KBM-7 (cell line): ENCODE results near the gene OR52B2.
"Not testable (repeated sequence)": the region's sequence is repeated elsewhere in the genome, so short reads cannot be mapped to it uniquely, and the experiment has no call there.

Experiments used
- DNase-seq: peaks from one replicate; pipeline ENCODE4 v3.0.0-alpha.2; 2015
- in situ Hi-C: fragments of 300-500 bp; cut with MboI; formaldehyde crosslinking; loops from 2 replicates; pipeline ENCODE4 v1.14.3; 2020; ENCODE audit warnings: low sequenced_read_pairs, low pct_unique_long_range_greater_than_20kb, mixed read lengths

The OR52B2 gene

DNA sequence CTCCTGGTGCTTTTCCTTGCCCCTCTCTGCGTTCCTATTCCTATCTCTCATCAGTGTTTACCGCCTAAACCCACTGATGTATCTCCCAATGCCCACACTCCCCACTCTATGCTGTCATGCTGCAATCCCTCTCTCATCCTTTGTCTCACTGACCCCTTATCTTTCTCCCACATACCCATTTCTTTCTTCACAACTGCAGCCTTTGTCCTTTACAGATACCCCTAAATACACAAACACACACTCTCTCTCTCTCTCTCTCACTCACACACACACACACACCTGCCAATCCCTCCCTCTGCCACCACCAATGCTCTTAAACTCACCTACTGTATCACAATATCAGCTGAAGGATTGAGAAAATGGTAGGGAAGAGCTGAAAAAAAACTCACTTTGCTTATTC lies 5.3 kb upstream of the OR52B2 start:
- in situ Hi-C loops = no loop called here
- DNase-seq = no peak

DNA sequence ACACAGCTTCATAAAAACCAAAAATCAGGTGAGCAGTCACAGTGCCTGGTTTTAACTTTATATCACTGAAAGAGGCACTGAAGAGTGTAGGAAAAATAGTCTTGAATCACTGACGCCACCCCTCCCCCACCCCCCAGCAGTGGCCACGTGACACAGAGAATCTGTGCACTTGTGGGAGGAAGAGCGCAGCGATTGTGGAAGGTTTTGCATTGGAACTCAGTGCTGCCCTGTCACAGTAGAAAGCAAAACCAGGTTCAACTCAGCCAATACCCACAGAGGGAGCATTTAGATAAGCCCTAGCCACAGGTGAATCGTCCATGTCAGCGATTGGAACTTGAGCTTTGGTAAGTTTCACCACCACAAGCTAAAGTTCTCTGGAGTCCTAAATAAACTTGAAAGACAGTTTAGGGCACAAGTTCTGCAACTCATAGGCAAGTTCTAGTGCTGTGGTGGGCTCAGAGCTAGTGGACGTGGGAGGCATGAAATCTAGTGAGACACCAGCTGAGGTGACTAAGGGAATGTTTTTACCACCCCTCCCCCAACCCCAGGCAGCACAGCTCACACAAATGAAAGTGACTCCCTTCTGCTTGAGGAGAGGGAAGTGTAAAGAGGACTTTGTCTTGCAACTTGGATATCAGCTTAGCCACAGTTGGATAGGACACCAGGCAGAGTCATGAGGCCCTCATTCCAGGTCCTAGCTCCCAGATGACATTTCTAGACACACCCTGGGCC lies 13.3 kb downstream of the OR52B2 start:
- in situ Hi-C loops = no loop called here
- DNase-seq = no peak

DNA sequence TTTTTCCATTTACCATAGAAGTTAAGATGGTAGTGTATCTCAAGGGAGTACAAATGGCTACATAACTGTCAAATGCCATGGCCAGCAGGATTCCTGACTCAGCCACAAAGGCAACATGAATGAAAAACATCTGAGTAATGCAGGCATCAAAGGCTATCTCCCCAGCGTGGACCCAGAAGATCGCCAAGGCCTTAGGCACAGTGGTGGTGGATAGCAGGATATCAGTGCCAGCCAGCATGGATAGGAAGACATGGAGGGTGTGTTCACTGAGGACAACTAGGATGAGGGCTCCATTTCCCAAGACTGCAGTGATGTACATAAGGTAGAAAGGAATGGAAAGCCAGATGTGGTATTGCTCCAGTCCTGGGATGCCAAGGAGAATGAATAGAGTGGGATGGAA lies 18.0 kb downstream of the OR52B2 start:
- no peak for DNase-seq
- in situ Hi-C loops = no loop called here

DNA sequence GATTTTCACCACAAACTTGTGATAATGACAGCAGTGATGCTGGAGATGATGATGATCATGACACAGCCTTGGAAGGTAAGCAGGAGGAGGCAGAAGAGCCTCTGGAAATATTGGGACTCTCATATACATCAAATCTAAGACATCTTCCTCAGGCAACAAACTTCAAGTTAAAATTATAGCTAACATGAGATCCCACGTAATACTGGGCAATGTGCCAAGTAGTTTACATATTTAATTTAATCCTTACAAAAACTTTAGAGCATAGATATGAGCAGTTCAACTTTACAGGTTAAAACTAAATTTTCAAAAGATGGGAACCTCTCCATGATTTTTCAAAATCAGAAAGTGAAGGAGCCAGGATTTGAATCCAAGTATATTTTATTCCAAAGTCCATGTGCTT lies 19.0 kb downstream of the OR52B2 start:
- in situ Hi-C loops = no loop called here
- no peak for DNase-seq

DNA sequence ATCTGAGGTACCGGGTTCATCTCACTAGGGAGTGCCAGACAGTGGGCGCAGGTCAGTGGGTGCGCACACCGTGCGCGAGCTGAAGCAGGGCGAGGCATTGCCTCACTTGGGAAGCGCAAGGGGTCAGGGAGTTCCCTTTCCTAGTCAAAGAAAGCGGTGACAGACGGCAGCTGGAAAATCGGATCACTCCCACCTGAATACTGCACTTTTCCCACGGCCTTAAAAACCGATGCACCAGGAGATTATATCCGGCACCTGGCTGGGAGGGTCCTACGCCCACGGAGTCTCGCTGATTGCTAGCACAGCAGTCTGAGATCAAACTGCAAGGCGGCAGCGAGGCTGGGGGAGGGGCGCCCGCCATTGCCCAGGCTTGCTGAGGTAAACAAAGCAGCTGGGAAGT lies 26.4 kb downstream of the OR52B2 start:
- DNase-seq, in situ Hi-C loops: not testable (repeated sequence)

DNA sequence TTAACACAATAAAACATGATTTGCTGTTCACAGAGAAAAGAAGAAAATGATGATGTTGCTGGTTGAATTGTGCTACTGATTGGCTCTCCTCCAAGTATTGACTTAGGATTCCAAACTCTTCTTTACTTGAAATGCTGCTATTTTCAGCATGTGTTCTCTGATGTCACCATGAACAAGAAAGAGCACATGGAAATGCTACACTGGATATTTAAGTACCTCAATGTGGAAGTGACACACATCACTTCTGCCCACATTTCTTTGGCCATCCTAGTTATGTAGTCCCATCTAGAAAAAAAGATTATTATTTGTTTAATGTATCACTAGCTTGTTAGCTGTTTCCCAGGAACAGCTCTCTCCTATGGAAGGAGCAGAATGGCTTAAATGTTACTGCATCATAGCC lies 27.2 kb downstream of the OR52B2 start:
- in situ Hi-C loops = no loop called here
- DNase-seq = no peak

DNA sequence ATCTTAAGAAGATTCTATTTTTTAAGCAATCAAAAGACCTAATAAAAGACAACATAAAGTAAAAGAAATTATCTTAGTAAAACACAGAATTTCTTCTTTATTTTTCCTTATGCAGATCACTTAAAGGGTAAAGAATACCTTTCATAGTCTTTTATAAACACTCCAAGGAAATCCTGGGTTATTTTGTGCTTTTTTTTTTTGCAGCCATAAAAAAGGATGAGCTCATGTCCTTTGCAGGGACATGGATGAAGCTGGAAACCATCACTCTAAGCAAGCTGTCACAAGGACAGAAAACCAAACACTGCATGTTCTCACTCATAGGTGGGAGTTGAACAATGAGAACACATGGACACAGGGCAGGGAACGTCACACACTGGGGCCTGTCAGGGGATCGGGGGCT lies 34.2 kb downstream of the OR52B2 start:
- in situ Hi-C loops = not testable (repeated sequence)

DNA sequence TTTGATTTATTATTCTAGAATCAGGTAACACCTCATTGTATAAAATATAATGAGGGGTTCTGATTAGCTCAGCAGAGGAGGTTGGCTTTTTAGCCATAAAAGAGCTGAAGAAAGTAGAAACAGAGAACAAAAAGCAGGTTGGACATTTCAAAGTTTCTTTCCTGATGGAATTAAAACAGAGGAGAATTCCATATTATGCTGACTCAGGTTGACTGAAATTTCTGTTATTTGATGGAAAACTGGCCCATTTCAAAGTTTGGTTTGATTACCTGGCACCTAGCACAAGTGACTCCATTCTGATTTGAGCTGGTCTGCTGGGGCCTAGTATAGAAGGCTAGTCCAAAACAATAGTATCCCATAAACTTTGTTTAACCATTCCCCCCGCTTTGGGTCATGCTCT lies 37.7 kb downstream of the OR52B2 start:
- in situ Hi-C loops = no loop called here
- no peak for DNase-seq

More for the DNA sequence above, 34.2 kb downstream of the OR52B2 start:
- DNase-seq = not testable (repeated sequence)

DNA sequence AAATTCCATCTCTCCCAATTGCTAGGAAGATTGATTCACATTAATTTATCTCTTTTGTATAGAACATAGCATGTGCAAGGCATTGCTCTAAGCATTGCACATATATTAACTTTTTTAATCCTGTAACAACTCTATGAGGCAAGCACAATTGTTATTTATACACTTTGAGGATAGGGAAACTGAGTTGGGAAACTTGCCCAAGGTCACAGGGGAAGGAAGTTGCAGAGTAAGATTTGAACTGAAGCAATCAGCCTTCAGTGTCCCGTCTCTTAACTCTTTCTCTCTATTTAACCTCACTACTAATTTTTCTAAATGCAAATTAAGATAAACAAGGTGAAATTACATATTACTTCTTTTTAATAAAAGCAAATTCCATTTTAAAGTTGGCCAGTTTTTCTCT lies 40.5 kb downstream of the OR52B2 start:
- in situ Hi-C loops = no loop called here

DNA sequence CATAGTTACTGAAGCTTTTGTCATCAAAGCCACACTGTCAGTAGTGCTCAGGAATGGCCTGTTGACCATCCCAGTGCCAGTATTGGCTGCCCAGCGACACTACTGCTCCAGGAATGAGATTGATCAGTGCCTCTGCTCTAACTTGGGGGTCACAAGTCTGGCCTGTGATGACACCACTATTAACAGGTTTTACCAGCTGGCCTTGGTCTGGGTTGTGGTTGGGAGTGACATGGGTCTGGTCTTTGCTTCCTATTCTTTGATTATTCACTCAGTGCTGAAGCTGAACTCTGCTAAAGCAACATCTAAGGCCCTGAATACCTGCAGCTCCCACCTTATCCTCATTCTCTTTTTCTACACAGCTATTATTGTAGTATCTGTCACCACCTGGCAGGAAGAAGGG lies 41.1 kb downstream of the OR52B2 start:
- in situ Hi-C loops = no loop called here

More for the DNA sequence above, 40.5 kb downstream of the OR52B2 start:
- DNase-seq = no peak

DNA sequence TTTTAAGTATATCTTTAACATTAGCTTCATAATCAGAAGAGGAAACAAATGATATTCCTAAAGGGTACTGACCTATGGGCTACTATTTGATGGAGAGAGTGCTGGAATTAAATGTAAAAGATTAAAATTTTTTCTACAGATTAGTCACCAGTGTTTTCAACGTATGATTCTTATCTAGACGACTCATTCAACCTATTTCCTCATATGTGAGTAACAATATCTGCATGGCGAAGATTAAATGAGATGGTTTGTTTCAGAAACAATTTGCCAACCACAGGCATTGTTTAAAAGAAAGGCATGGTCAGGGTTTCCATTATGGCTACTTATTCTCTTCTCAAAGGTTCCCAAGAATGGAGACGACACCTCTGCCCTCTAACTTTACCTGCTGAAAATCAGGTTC lies 42.2 kb downstream of the OR52B2 start:
- in situ Hi-C loops = no loop called here
- no peak for DNase-seq

More for the DNA sequence above, 41.1 kb downstream of the OR52B2 start:
- DNase-seq = no peak

DNA sequence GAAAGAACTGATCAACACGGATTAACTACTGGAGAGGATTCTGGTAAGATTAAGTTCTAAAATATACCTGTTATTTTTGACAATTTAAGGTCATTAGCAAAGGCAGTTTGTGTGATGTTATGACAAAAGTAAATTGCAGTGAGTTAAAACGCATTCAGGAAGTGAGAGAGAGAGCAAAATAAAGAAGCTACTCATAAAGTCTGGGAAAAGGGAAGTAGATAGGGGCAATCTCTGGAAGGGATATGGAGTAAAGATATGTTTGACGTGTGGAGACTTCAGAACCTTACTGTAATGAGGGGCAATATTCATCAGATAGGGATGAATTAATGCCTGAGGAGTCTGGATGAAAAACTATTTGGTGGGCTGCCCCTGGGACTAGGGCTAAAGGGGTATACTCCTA lies 45.9 kb downstream of the OR52B2 start:
- in situ Hi-C loops = no loop called here
- DNase-seq = peak; percentile 9
